K562 treated with DMSO at 1 percent for 48 hours (cell line): ENCODE measurements around the gene HRNR. TPM values are rescaled to one million over a fixed set of nuclear protein-coding genes. Genes with fewer than 3 reads are reported as not detected.

Source experiments
- total RNA-seq: library from RNA; unstranded; fragments of 300-600 nt; gene quantifications from 2 replicates; pipeline ENCODE4 v1.2.3, GENCODE V29; 2022; ENCODE audit warnings: low replicate concordance; ENCODE audit errors: extremely low read depth

HRNR gene
- total RNA-seq = not detected in 2 replicates

DNA sequence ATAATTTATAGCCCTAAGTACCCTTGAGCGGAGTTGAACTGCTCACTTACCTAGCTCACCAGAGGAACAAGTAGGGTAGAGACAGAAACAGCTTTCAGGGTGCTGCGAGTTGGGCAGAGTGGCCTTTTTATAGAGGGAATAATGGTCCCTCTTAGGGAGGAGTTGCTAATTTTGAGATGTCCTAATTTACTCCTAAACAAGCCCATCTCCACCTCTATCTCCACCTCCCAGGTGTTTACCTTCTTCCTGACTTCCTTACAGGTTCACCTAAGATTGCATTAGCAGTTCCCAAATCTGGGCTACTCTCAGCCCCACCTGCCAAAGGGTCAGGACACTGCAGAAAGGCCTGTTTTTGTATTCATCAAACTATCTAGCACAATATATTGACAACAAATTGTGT lies at the start of gene HRNR:
Gene HRNR (minus strand): TSS at position 101 of the 400 bp plus-strand sequence. CDS start 940 bp downstream, outside the sequence.

Other genes with a start within 250 kb of the HRNR start
- not detected in 2 replicates for gene S100A10, start 230.3 kb downstream of the HRNR start, total RNA-seq
- gene S100A11, start 187.2 kb downstream of the HRNR start, total RNA-seq = not detected in 2 replicates
- not detected in 2 replicates for gene TCHHL1, start 135.1 kb downstream of the HRNR start, total RNA-seq
- not detected in 2 replicates for gene TCHH, start 108.7 kb downstream of the HRNR start, total RNA-seq
- not detected in 2 replicates for gene RPTN, start 65.0 kb downstream of the HRNR start, total RNA-seq
- not detected in 2 replicates for gene FLG, start 101.0 kb upstream of the HRNR start, total RNA-seq
- gene FLG2, start 135.8 kb upstream of the HRNR start, total RNA-seq = not detected in 2 replicates
- not detected in 2 replicates for gene CRNN, start 190.1 kb upstream of the HRNR start, total RNA-seq